Fibroblast of lung (primary cell): ENCODE data around the gene TMEM179.

Experiments used
- EZH2 ChIP-seq: IDR thresholded peaks from 2 replicates; pipeline ENCODE4 v1.5.1; 2012; ENCODE audit warnings: low read length, control low read depth, mild to moderate bottlenecking; ENCODE audit errors: missing control alignments
- TF ChIP-seq, protein P1 (sequence below), 2 donors: IDR thresholded peaks in 1 of 2; conservative IDR thresholded peaks in 1 of 2; 1 replicate in 1 of 2; 2 replicates in 1 of 2; pipeline ENCODE4 v1.5.1; 2011 to 2012; ENCODE audit warnings: low read length in 2 of 2, control low read depth in 1 of 2, inconsistent platforms in 1 of 2, low read depth in 1 of 2, mild to moderate bottlenecking in 1 of 2

DNA sequence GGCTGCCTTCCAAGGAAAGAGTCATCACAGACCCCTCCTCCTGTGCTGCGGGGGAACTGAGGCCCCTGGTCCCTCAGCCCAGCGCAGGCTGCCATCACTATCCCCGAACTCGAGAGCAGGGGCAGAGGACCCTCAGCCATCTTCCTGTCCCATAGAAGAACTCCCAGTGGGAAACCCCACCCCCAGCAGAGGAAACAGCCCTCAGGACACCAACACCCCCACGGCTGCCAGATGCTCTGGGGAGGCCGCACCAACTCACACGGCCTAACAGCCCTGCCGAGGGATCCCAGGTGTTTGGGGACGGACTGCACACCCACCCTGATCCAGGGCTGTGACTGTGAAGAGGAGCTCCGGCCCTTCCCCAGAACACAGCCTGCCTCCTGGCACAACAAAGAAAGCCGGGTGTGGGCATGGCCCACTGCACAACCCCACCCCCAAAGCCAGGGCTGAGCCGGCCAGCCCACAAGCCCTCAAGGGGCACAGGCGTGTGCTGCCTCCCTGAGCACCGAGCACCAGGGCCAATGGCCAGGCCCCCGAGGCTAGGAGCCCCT lies 41.3 kb downstream of the TMEM179 start:
- TF ChIP-seq, protein P1, sequence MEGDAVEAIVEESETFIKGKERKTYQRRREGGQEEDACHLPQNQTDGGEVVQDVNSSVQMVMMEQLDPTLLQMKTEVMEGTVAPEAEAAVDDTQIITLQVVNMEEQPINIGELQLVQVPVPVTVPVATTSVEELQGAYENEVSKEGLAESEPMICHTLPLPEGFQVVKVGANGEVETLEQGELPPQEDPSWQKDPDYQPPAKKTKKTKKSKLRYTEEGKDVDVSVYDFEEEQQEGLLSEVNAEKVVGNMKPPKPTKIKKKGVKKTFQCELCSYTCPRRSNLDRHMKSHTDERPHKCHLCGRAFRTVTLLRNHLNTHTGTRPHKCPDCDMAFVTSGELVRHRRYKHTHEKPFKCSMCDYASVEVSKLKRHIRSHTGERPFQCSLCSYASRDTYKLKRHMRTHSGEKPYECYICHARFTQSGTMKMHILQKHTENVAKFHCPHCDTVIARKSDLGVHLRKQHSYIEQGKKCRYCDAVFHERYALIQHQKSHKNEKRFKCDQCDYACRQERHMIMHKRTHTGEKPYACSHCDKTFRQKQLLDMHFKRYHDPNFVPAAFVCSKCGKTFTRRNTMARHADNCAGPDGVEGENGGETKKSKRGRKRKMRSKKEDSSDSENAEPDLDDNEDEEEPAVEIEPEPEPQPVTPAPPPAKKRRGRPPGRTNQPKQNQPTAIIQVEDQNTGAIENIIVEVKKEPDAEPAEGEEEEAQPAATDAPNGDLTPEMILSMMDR (conservative IDR thresholded peaks at IDR 0.05 in 1 of 2, IDR thresholded peaks at IDR 0.05 in 1 of 2; ENCODE audit: low read depth in 1 of 2, low read length in 2 of 2) = no peak
- no peak for TF ChIP-seq EZH2
